Muscle layer of colon (tissue), 2 donors: ENCODE measurements around the gene DHTKD1.

ENCODE experiments used
- H3K27ac ChIP-seq: one replicate; pipeline ENCODE4 v1.7.0; 2013; ENCODE audit warnings: low read depth, mild to moderate bottlenecking, low read length, moderate library complexity
- H3K27me3 ChIP-seq, 2 donors: one replicate each; pipeline ENCODE4 v1.7.0; 2013; ENCODE audit warnings: low read length in 2 of 2, mild to moderate bottlenecking in 2 of 2; ENCODE audit not compliant: insufficient read depth in 2 of 2, control insufficient read depth in 1 of 2
- H3K36me3 ChIP-seq: one replicate; pipeline ENCODE4 v1.7.0; 2013; ENCODE audit warnings: mild to moderate bottlenecking, low read length; ENCODE audit not compliant: insufficient read depth
- H3K4me1 ChIP-seq: one replicate; pipeline ENCODE4 v1.7.0; 2013; ENCODE audit warnings: mild to moderate bottlenecking, low read length; ENCODE audit not compliant: insufficient read depth
- H3K4me3 ChIP-seq, 2 donors: one replicate each; pipeline ENCODE4 v1.7.0; 2013; ENCODE audit warnings: low read length in 2 of 2, low read depth in 1 of 2, mild to moderate bottlenecking in 1 of 2, moderate library complexity in 1 of 2
- H3K9ac ChIP-seq: one replicate; pipeline ENCODE4 v1.7.0; 2013; ENCODE audit warnings: low read length
- H3K9me3 ChIP-seq: one replicate; pipeline ENCODE4 v1.7.0; 2013; ENCODE audit warnings: mild to moderate bottlenecking, low read length
- donor health status: abdominal sarcoma.
- donor health status: Adenocarcinoma of cecum.

Gene DHTKD1, protein sequence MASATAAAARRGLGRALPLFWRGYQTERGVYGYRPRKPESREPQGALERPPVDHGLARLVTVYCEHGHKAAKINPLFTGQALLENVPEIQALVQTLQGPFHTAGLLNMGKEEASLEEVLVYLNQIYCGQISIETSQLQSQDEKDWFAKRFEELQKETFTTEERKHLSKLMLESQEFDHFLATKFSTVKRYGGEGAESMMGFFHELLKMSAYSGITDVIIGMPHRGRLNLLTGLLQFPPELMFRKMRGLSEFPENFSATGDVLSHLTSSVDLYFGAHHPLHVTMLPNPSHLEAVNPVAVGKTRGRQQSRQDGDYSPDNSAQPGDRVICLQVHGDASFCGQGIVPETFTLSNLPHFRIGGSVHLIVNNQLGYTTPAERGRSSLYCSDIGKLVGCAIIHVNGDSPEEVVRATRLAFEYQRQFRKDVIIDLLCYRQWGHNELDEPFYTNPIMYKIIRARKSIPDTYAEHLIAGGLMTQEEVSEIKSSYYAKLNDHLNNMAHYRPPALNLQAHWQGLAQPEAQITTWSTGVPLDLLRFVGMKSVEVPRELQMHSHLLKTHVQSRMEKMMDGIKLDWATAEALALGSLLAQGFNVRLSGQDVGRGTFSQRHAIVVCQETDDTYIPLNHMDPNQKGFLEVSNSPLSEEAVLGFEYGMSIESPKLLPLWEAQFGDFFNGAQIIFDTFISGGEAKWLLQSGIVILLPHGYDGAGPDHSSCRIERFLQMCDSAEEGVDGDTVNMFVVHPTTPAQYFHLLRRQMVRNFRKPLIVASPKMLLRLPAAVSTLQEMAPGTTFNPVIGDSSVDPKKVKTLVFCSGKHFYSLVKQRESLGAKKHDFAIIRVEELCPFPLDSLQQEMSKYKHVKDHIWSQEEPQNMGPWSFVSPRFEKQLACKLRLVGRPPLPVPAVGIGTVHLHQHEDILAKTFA

DNA sequence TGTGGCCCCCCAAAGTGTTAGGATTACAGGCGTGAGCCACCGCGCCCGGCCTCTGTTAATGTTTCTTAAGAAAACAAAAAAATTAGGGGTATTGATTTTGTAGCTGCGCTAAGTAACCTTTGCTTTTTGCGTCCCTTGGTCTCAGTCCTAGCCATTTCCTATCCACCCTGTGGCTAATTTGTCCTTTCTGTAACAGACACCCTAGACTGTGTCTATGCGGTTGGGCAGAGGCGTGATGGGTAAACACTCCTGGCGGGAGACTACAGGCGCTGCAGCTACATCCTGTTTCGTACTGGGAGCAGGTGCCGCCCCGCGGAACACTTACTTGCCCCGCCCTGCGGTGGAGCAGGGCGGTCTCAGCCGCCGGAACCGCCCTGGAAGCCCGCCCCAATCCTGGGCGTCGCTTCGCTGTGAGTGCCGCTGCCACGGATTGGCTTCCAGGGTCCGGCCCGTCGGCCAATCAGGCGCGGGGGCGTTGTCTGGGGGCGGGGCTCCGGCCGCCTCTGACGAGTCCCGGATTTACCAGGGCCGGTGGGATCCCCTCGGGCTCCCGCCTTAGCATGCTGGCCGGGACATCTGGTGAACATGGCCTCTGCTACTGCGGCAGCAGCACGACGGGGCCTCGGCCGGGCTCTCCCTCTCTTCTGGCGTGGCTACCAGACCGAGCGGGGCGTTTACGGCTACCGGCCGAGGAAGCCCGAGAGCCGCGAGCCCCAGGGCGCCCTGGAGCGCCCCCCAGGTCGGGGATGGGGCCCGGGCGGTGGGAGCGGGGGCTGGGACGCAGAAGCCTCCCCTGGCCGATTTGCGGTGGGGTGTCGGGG lies at the start of gene DHTKD1:
TSS of gene DHTKD1 (plus strand) at position 506 of the 821 bp plus-strand sequence. CDS start at position 586, 80 bp downstream.
- H3K4me1 ChIP-seq, result peaks cover 8% of the 10 kb centered on the region

DNA sequence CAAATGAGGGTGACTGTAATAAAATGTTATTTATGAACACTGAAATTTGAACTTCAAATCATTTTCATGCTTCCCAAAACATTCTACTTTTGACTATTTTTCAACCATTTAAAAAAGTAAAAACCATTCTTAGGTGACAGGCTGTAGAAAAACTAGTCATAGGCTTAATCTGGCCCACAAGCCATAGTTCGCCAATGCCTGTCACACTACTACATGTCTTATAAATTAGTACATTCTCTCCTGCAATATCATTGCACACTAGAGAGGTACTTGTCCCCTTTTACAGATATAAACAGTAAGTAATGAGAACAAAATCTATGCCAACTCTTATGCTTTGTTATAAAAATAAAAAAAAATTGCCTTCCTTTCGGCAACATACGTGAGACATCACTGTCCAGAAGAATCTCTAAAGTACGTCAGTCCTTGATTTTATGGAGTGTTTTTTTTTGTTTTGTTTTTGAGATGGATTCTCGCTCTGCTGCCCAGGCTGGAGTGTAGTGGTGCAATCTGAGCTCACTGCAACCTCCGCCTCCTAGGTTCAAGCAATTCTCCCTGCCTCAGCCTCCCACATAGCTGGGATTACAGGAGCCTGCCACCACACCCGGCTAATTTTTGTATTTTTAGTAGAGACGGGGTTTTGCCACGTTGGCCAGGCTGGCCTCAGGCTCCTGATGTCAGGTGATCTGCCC lies 49.3 kb upstream of the DHTKD1 start:
- no peaks in the 10 kb centered on the region for H3K36me3 ChIP-seq
- no peaks in the 10 kb centered on the region for H3K9me3 ChIP-seq
- no peak overlapping the region for H3K9ac ChIP-seq
- H3K4me3 ChIP-seq, result no peak overlapping the region
- H3K27ac ChIP-seq, result no peak overlapping the region
- peaks cover 11% of the 10 kb centered on the region for H3K4me1 ChIP-seq
- no peaks in the 10 kb centered on the region for H3K27me3 ChIP-seq

More for the DNA sequence above, at the start of gene DHTKD1:
- H3K4me3 ChIP-seq, result peak within 1 kb of the TSS; percentile 65 to 89
- no peaks in the 10 kb centered on the region for H3K9me3 ChIP-seq
- no peaks in the 10 kb centered on the region for H3K36me3 ChIP-seq
- H3K27ac ChIP-seq, result peak within 1 kb of the TSS; percentile 67
- peak within 1 kb of the TSS; percentile 36 for H3K9ac ChIP-seq
- H3K27me3 ChIP-seq, result no peaks in the 10 kb centered on the region

DNA sequence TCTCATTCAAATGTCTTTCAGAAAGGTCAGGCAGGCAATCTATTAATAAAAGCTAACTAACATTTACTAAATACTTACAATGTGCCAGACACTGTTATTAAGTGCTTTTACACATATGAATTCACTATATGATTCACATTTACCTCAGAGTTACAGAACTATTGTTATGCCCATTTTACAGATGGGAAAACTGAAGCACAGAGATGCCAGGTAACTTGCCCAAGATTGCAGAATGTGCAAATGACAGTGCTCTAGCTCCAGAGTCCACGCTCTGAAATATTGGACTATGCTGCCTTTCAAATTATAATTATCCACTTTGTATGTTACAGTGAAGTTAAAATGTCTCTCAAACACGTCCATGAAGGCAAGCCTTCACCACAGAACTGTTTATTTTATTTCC lies 48.2 kb upstream of the DHTKD1 start:
- no peak overlapping the region for H3K27ac ChIP-seq
- no peak overlapping the region for H3K9ac ChIP-seq

DNA sequence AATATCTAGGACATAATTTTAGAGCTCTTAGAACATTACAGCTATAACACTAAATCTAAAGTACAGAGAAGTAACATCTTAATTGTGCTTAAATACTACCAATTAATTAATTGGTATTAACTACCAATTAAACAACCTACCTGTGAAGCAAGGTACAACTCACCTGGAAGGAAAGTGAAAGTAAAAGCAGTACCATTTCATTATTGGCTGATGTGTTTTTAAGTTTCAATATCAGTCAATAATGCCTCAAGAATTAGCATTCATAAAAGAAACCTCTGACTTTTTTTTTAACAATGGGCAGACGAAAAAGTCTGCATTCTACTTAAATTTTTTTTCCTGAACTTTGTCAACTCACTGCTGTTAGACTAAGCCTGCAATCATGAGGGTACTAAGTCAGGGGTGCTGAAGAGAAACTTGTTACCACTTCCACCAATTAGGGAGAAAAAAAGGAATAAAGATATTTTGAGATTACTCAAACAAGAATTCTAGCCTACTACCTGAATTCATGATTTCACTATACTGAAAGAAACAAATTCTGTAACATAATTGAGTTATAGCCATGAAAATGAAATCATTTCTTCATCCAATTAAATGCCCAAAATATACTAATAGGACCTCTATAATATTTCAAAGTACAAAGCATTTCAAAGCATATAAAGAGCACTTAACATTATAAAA lies 46.0 kb upstream of the DHTKD1 start:
- no peaks in the 10 kb centered on the region for H3K27me3 ChIP-seq
- peaks cover 11% of the 10 kb centered on the region for H3K4me1 ChIP-seq
- H3K9me3 ChIP-seq, result no peaks in the 10 kb centered on the region
- H3K36me3 ChIP-seq, result no peaks in the 10 kb centered on the region
- H3K27ac ChIP-seq, result no peak overlapping the region
- H3K4me3 ChIP-seq, result no peak overlapping the region
- no peak overlapping the region for H3K9ac ChIP-seq

More for the DNA sequence above, 48.2 kb upstream of the DHTKD1 start:
- Histone ChIP-seq H3K9me3 (no peaks in the 10 kb centered on the region), H3K4me1 (peaks cover 11% of the 10 kb centered on the region), H3K27me3 (no peaks in the 10 kb centered on the region), H3K4me3 (no peak overlapping the region), H3K36me3 (no peaks in the 10 kb centered on the region)

DNA sequence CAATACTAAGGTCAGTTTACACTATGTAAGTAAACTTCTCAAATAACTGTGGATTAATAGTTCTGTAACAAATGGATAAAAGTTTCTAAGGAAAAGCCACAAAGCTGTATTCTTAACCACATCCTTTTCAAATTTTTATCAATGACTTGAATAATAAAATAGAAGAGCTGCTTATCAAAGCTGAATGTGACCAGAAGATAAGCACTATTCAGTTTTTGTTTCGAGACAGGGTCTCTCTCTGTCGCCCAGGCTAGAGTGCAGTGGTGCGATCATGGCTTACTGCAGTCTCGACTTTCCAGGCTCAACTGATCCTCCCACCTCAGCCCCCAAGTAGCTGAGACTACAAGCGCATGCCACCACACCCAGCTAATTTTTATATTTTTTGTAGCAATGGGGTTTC lies 43.2 kb upstream of the DHTKD1 start:
- H3K36me3 ChIP-seq, result peaks cover 6% of the 10 kb centered on the region

DNA sequence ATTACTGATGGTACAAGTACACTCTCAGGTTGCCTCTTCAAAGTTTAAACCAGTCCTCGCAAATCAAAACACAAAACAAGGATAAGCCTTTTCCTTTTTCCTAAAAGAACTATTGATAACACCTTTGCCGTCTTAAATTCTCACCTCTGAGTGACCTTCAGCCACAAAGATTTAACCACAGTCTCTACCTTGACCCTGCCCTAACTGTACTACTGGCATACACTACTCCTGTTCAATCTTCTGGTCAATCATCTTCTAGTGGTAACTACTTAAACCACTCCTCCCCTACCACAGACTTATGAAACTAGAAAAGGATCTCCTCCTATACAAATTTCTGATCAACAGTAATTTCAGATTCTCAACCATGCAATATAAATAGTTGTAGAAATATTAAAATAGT lies 41.2 kb upstream of the DHTKD1 start:
- H3K4me1 ChIP-seq, result no peaks in the 10 kb centered on the region
- no peak overlapping the region for H3K4me3 ChIP-seq

More for the DNA sequence above, 43.2 kb upstream of the DHTKD1 start:
- no peaks in the 10 kb centered on the region for H3K9me3 ChIP-seq
- no peak overlapping the region for H3K9ac ChIP-seq
- H3K4me1 ChIP-seq, result no peaks in the 10 kb centered on the region
- no peak overlapping the region for H3K27ac ChIP-seq
- H3K4me3 ChIP-seq, result no peak overlapping the region
- no peaks in the 10 kb centered on the region for H3K27me3 ChIP-seq

DNA sequence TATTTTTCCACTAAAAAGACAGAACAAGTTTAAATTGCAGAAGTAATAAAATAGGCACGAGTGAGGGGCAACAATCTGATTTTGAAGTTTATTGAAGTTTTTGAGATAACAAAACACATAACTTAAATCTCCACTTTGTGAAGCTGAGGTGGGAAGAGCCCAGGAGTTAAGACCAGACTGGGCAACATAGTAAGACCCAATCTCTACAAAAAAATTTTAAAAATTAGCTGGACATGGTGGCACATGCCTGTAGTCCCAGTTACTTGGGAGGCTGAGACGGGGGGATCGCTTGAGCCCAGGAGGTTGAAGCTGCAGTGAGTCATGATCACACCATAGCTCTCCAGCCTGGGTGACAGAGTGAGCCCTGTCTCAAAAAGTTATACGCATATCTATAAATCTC lies 37.4 kb upstream of the DHTKD1 start:
- Histone ChIP-seq H3K4me3 (no peak overlapping the region), H3K27ac (no peak overlapping the region), H3K9me3 (no peaks in the 10 kb centered on the region), H3K4me1 (no peaks in the 10 kb centered on the region), H3K27me3 (no peaks in the 10 kb centered on the region), H3K9ac (no peak overlapping the region), H3K36me3 (peaks cover 11% of the 10 kb centered on the region)

More for the DNA sequence above, 41.2 kb upstream of the DHTKD1 start:
- no peak overlapping the region for H3K9ac ChIP-seq
- no peak overlapping the region for H3K27ac ChIP-seq
- peaks cover 6% of the 10 kb centered on the region for H3K36me3 ChIP-seq
- H3K27me3 ChIP-seq, result no peaks in the 10 kb centered on the region
- no peaks in the 10 kb centered on the region for H3K9me3 ChIP-seq

DNA sequence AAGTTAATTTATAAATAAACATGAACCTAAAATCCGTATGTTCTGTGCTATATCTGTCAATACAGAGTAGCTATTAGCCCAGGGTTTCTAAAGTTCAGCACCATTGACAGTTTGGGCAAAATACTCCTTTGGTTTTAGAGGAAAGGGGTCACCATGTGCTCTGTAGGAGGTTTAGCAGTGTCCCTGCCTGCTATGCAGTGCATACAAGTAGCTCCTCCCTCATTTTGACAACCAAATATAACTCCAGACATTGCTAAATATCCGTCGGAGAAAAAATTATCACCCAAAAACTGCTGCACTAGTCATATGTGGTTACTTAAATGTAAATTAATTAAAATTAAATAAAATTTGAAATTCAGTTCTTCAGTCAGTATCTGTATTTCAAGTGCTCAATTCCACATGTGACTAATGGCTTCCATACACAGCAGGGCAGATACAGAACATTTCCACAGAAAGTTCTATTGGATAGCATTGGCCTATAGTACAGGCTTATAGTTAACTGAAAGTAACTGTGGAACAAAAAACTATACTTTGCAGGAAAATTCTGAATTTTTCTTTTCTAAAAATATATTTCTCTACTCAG lies 32.6 kb upstream of the DHTKD1 start:
- Histone ChIP-seq H3K4me1 (peaks cover 8% of the 10 kb centered on the region), H3K9ac (no peak overlapping the region), H3K4me3 (no peak overlapping the region), H3K27ac (no peak overlapping the region), H3K9me3 (no peaks in the 10 kb centered on the region), H3K36me3 (peaks cover 5% of the 10 kb centered on the region), H3K27me3 (no peaks in the 10 kb centered on the region)

DNA sequence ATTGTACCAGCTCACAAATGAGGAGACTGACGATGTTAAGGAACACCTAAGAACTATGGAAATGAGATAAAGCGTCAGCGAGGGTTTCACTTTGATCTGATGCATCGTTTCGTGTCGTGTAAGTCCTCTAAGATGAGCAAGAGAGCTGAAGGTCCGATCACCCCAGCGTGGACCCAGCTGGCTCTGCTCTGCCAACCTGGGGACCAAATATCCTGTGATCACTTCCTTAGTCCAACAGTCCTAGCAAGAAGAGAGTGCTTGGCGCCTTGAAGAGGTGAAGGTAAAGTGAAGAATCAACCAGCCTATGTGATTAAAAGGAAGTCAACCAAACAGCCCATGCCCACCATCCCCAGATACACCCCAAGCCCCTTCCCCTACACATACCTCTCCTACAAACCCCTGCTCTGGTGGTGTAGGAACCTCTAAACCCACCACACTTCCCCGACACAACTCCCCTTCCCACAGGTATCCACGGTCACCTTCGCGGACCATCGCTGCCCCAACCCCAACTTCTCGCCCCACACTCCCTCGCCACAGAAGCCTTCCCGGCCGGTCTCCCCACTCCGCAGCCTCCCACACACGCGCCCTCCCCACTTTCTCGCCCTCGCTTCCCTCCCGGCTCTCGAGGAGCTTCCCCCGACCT lies 26.9 kb upstream of the DHTKD1 start:
- H3K27me3 ChIP-seq, result no peaks in the 10 kb centered on the region
- peaks cover 13% of the 10 kb centered on the region for H3K4me1 ChIP-seq
- no peaks in the 10 kb centered on the region for H3K36me3 ChIP-seq
- H3K9ac ChIP-seq, result peak overlapping the region; percentile 62
- H3K27ac ChIP-seq, result peak overlapping the region; percentile 91
- H3K9me3 ChIP-seq, result no peaks in the 10 kb centered on the region
- H3K4me3 ChIP-seq, result peak overlapping the region; percentile 66 to 76
